SK-N-MC (cell line): ENCODE results near the gene CLIC1.

Experiments used
- EZH2 ChIP-seq: fragments of 200-600 bp; sonication (generic); IDR thresholded peaks from one replicate; pipeline ENCODE4 v1.6.1; 2017; ENCODE audit warnings: antibody characterized with exemption
- POLR2AphosphoS5 ChIP-seq: IDR thresholded peaks from 2 replicates; pipeline ENCODE4 v1.6.1; 2012; ENCODE audit warnings: mild to moderate bottlenecking, low read depth, low read length, borderline replicate concordance

DNA sequence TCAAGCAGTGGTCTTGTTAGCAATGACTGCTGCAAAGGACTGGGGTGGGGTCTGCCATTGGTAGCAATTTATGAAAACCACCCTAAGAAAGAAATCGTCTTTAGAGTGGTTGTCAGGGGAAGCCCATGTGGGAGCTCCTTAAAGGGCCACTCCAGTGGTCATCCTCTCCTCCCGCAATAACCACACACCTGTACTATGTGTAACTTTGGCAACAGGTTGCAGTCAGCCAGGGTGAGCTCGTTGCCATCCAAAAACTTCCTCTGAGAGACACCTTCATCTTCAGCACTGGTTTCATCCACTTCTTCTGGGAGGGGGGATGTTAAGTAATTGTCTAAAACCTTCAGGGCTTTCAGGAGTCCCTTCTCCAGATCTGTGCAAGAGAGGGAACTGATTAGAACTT lies 4.3 kb downstream of the CLIC1 start:
- no peak for TF ChIP-seq EZH2
- TF ChIP-seq POLR2AphosphoS5 = no peak
